HFFc6 (cell line): ENCODE measurements around the gene OSBPL8. TPM values are rescaled to one million over a fixed set of nuclear protein-coding genes. Genes with fewer than 3 reads are reported as not detected.
"Not testable (repeated sequence)": the region's sequence is repeated elsewhere in the genome, so short reads cannot be mapped to it uniquely, and the experiment has no call there.

Source experiments
- DNase-seq: peaks from one replicate; pipeline ENCODE4 v3.0.0-alpha.2; 2018
- H3K27ac Mint-ChIP-seq: 2 replicates; pipeline ENCODE4 v1.8.0; 2020; ENCODE audit warnings: mild to moderate bottlenecking, mixed read lengths
- H3K27me3 Mint-ChIP-seq: 2 replicates; pipeline ENCODE4 v1.8.0; 2021; ENCODE audit warnings: mild to moderate bottlenecking, moderate library complexity, mixed read lengths; ENCODE audit not compliant: insufficient read depth
- H3K36me3 Mint-ChIP-seq: 2 replicates; pipeline ENCODE4 v1.8.0; 2021; ENCODE audit warnings: low read depth, mixed read lengths
- H3K4me1 Mint-ChIP-seq: 2 replicates; pipeline ENCODE4 v1.8.0; 2020; ENCODE audit warnings: low read depth, mixed read lengths
- H3K4me3 Mint-ChIP-seq: 2 replicates; pipeline ENCODE4 v1.8.0; 2020; ENCODE audit warnings: mild to moderate bottlenecking, moderate library complexity, mixed read lengths
- H3K9me3 Mint-ChIP-seq: 2 replicates; pipeline ENCODE4 v1.8.0; 2020; ENCODE audit warnings: mild to moderate bottlenecking, mixed read lengths
- CTCF ChIP-seq: fragments of 200-600 bp; sonication (generic); IDR thresholded peaks from 2 replicates; pipeline ENCODE4 v1.5.0; 2021; ENCODE audit warnings: antibody characterized with exemption, mild to moderate bottlenecking
- total RNA-seq, 6 experiments: library from RNA; stranded (reverse); fragmentation: NEBNext Ultra II Directional; extraction: Animal tissue kit (Norgen Biotek cat#: 25700); gene quantifications; 2 replicates in 1 of 6; 3 replicates in 5 of 6; pipeline ENCODE4 v1.2.3, GENCODE V29; 2021

OSBPL8 gene
- total RNA-seq, 6 experiments from 2014 or later = 66.8 to 77.8 (median 71.1) TPM

GRCh38 chr12:76337583-76337982 lies 222.0 kb downstream of the OSBPL8 start:
- H3K4me1 Mint-ChIP-seq = peaks cover 90% of the 10 kb centered on the region
- TF ChIP-seq CTCF = no peak

GRCh38 chr12:76332606-76333005 lies 227.0 kb downstream of the OSBPL8 start:
- TF ChIP-seq CTCF = no peak
- DNase-seq = no peak
- Mint-ChIP-seq H3K27me3 (no peaks in the 10 kb centered on the region), H3K4me1 (peaks cover 72% of the 10 kb centered on the region), H3K9me3 (peaks cover 4% of the 10 kb centered on the region; the same call in 1 of the 2 replicates), H3K27ac (no peak overlapping the region), H3K36me3 (peaks cover 10% of the 10 kb centered on the region), H3K4me3 (no peak overlapping the region)

More at GRCh38 chr12:76337583-76337982, 222.0 kb downstream of the OSBPL8 start:
- DNase-seq = peak; percentile 37
- peak overlapping the region; percentile 35 for H3K27ac Mint-ChIP-seq
- peaks cover 6% of the 10 kb centered on the region; the same call in 1 of the 2 replicates for H3K36me3 Mint-ChIP-seq
- peak overlapping the region; percentile 43 for H3K4me3 Mint-ChIP-seq
- no peaks in the 10 kb centered on the region for H3K9me3 Mint-ChIP-seq
- H3K27me3 Mint-ChIP-seq = no peaks in the 10 kb centered on the region

- Mint-ChIP-seq H3K4me3 (peak overlapping the region; percentile 58; the same call in 1 of the 2 replicates), H3K27me3 (no peaks in the 10 kb centered on the region), H3K36me3 (peaks cover 25% of the 10 kb centered on the region), H3K4me1 (peaks cover 48% of the 10 kb centered on the region), H3K9me3 (peaks cover 7% of the 10 kb centered on the region; the same call in 1 of the 2 replicates), H3K27ac (peak overlapping the region; percentile 67)
- no peak for TF ChIP-seq CTCF
- DNase-seq = no peak
Observed at GRCh38 chr12:76329606-76330005, 230.0 kb downstream of the OSBPL8 start.

GRCh38 chr12:76329159-76329558 lies 230.4 kb downstream of the OSBPL8 start:
- Mint-ChIP-seq H3K4me3 (peak overlapping the region; percentile 58), H3K36me3 (peaks cover 25% of the 10 kb centered on the region), H3K4me1 (peaks cover 47% of the 10 kb centered on the region), H3K27me3 (no peaks in the 10 kb centered on the region), H3K27ac (peak overlapping the region; percentile 67), H3K9me3 (peaks cover 7% of the 10 kb centered on the region; the same call in 1 of the 2 replicates)
- DNase-seq = peak; percentile 92
- no peak for TF ChIP-seq CTCF

- H3K27me3 Mint-ChIP-seq, H3K27ac Mint-ChIP-seq, H3K4me3 Mint-ChIP-seq, DNase-seq: not testable (repeated sequence)
- Mint-ChIP-seq H3K4me1 (peaks cover 15% of the 10 kb centered on the region), H3K36me3 (peaks cover 13% of the 10 kb centered on the region), H3K9me3 (peaks cover 17% of the 10 kb centered on the region; the same call in 1 of the 2 replicates)
Observed at GRCh38 chr12:76319595-76320319, 239.8 kb downstream of the OSBPL8 start.

GRCh38 chr12:76318773-76319594 lies 240.6 kb downstream of the OSBPL8 start:
- Mint-ChIP-seq H3K27me3 (no peaks in the 10 kb centered on the region), H3K36me3 (peaks cover 12% of the 10 kb centered on the region), H3K4me3 (no peak overlapping the region), H3K9me3 (peaks cover 17% of the 10 kb centered on the region; the same call in 1 of the 2 replicates), H3K4me1 (peaks cover 15% of the 10 kb centered on the region), H3K27ac (no peak overlapping the region)
- no peak for TF ChIP-seq CTCF
- no peak for DNase-seq
